ENCODE results near the gene LYST.
A peak's percentile ranks its signal among the peaks of the same experiment; 100 is the strongest.

LYST gene

GRCh38 chr1:235887676-235888075, 21.0 kb upstream of the LYST start:
- DNase-seq, result no peak

GRCh38 chr1:235885655-235886262, 19.1 kb upstream of the LYST start:
- DNase-seq, result no peak

- peak; percentile 20 to 58 for DNase-seq
Measured at GRCh38 chr1:235883261-235883927, 16.7 kb upstream of the LYST start.

- no peak for DNase-seq
Measured at GRCh38 chr1:235882816-235883215, 16.1 kb upstream of the LYST start.

GRCh38 chr1:235881930-235882700, 15.4 kb upstream of the LYST start:
- DNase-seq, result no peak

GRCh38 chr1:235878082-235878811, 11.5 kb upstream of the LYST start:
- no peak for DNase-seq

- DNase-seq, result no peak
Measured at GRCh38 chr1:235876402-235876841, 9.7 kb upstream of the LYST start.

GRCh38 chr1:235875036-235875597, 8.4 kb upstream of the LYST start:
- no peak for DNase-seq

GRCh38 chr1:235874261-235874660, 7.6 kb upstream of the LYST start:
- DNase-seq, result no peak

GRCh38 chr1:235873571-235873970, 6.9 kb upstream of the LYST start:
- DNase-seq, result no peak

- DNase-seq, result no peak
Measured at GRCh38 chr1:235873045-235873444, 6.3 kb upstream of the LYST start.

- no peak for DNase-seq
Measured at GRCh38 chr1:235872270-235872669, 5.6 kb upstream of the LYST start.

- no peak for DNase-seq
Measured at GRCh38 chr1:235867903-235868469, 1.3 kb upstream of the LYST start.

GRCh38 chr1:235866913-235867845, 473 bp upstream of the LYST start:
- peak; percentile 84 to 93 for DNase-seq

- no peak for DNase-seq
Measured at GRCh38 chr1:235865565-235866204, 1.0 kb downstream of the LYST start.

GRCh38 chr1:235864931-235865525, 1.7 kb downstream of the LYST start:
- peak in 1 of 2 experiments; percentile 18 for DNase-seq

GRCh38 chr1:235864469-235864868, 2.2 kb downstream of the LYST start:
- DNase-seq, result no peak

GRCh38 chr1:235863699-235864093, 3.0 kb downstream of the LYST start:
- no peak for DNase-seq

GRCh38 chr1:235861857-235862256, 4.8 kb downstream of the LYST start:
- no peak for DNase-seq

GRCh38 chr1:235860829-235861228, 5.9 kb downstream of the LYST start:
- DNase-seq, result no peak

All from NCI-H524 (cell line).